GM19025 (cell line): ENCODE results near the gene CLDN15.

Experiments
- ATAC-seq: cut with Tn5 transposase; IDR thresholded peaks from one replicate; pipeline ENCODE4 v1.9.1; 2021; ENCODE audit warnings: mild to moderate bottlenecking, low read depth, moderate library complexity; ENCODE audit not compliant: unreplicated experiment

CLDN15 gene

GRCh38 chr7:101244375-101245146 is 7.0 kb upstream of the CLDN15 start, which contains the start of gene FIS1:
Gene FIS1 (minus strand): TSS chr7:101245081. CDS start chr7:101245004, 77 bp downstream.
- peak; percentile 92 for ATAC-seq

DNA sequence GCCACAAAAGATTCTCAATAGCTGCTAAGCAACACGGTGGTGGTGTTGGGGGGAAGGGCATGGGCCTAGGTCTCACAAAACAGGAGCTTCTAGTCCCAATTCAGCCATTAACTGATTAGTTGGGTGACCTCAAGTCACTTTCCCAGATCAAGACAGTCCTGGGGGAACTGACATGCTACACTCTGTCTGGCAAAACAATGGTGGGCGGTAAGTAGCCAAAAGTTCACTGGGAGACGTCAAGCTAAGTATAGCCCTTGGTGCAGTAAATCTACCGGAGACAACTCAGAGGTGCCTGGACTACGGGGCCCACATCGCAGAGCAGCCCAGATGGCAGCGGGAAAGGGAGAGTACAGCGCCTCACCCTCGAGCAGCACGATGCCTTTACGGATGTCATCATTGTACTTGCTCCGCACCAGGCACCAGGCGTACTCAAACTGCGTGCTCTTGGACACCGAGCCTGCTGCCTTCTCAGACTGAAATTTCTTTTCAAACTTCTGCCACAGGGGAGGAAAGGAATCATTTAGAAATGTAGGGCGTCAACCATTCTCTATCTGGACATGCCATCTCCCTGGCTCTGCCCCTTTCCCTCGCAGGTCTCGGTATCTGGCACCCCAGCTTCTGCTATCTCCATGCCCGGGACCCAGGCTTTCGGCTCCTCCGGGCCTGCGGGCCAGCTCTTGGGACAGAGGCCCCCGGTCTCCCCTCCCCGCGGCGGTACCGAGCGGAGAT is 6.2 kb upstream of the CLDN15 start:
- no peak for ATAC-seq

DNA sequence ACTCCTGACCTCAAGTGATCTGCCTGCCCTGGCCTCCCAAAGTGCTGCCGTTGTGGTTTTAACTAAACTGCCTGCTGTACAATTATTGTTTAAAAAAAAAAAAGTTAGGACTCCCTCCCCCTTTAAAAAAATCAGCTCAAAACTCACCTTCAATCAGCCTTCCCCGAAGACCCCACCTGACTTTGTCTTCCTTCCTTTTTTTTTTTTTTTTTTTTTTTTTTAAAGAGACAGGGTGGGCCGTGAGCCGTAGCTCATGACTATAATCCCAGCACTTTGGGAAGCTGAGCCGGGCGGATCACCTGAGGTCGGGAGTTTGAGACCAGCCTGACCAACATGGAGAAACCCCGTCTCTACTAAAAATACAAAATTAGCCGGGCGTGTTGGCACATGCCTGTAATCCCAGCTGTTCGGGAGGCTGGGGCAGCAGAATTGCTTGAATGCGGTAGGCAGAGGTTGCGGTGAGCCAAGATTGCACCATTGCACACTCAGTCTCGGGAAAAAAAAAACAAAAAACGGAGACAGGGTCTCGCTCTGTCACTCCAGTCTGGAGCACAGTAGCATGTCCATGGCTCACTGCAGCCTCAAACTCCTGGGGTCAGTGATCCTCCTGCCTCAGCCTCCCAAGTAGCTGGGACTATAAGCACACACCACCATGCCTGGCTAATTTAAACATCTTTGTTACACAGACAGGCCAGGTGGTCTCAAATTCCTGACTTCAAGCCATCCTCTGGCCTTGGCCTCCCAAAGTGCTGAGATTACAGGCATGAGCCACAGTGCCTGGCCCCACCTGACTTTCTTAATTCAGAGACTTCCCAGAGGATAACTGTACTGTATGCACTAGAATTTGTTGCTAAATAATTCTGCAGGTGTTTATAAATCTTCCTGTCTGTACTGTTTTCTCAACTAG is 4.1 kb upstream of the CLDN15 start:
- ATAC-seq, result no peak

DNA sequence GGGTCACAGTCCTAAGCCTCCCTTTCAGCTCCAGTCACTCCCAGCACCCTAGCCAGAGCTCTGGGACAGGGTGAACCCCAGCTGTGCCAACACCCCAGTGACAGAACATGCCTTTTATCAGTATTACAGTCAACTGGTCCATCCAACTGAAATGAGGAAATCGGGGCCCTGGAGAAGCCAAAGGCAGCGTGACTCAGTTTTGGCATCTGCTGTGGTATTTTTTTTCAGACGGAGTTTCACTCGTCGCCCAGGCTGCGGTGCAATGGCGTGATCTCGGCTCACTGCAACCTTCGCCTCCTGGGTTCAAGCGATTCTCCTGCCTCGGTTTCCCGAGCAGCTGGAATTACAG is 3.4 kb upstream of the CLDN15 start:
- no peak for ATAC-seq

DNA sequence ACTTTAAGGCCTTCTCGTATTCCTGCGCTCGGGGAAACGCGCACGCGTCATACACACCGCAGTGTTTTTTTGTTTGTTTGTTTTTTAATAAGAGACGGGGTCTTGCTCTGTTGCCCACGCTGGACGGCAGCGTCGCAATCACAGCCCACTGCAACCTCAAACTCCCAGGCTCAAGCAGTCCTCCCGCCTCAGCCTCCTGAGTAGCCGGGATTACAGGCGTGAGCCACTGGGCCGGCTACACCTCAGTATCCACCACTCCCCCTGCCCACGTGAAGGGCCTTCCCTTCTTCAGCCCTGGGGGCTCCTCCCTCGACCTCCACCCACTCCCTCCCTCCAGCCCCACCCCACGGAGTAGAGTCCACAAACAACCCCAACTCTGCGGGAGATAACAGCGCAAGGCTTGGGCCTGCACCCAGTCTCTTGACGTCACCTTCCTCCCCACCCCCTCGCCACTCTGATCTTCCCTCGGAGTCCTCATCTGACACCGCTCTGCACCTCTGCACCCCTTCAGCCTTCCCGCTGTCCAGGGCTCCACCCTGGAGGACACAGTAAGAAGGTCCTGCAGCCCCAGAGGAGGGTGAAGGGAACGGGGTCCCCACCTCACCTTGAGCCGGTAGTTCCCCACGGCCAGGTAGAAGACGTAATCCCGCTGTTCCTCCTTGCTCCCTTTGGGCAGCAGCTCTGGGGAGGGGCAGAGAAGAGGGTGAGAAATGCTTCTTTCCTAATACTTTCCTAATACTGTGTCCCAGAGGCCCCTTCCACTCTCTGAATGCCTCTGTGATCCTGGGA is 2.8 kb upstream of the CLDN15 start:
- no peak for ATAC-seq

DNA sequence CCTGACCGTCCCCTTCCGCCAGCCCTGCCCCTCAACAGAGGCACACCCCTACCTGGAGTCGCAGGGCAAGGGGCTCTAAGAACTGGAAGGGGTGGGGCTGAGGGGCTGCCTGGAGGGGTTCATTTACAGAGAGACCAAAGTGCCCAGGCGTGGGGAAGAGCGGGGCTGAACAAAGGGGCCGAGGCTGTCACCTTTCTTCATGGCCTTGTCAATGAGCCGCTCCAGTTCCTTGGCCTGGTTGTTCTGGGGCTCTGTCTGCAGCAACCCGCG is 2.3 kb upstream of the CLDN15 start:
- no peak for ATAC-seq

DNA sequence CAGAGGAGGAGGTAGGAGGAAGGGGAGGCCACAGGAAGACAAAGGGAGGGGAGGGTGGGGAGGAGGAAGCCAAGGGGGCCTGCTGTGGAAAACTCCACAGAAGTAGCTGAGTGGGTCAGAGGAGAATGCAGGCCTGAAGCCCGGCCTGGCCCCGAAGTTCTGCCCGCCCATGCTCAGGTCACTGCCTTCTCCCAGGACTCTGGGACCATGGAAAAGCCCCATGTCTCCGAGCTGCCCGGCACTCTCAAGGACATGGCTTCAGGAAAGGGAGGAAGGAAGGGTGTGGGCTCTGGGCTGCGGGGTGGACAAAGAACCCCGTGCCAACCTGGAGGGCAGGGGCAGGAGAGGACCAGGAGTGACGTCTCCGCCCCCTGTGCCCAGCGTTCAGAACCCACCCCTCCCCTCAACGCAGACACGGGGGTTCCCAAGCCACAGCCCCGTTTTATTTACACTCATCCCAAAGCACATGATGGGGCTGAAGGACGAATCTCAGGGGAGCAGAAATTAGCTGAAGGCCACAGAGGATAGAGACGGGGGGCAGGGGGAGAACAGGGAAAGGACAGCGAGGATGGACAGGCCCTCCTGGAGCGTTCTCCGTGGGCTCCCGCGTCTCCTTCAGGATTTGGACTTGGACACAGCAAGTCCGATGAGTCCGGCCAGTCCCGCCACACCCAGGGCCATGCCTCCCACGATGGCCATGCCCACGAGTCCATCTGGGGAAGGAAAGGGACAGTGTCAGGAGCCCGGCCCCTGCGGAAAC is 1.8 kb upstream of the CLDN15 start:
- no peak for ATAC-seq

GRCh38 chr7:101238226-101239182 is 902 bp upstream of the CLDN15 start:
- no peak for ATAC-seq

DNA sequence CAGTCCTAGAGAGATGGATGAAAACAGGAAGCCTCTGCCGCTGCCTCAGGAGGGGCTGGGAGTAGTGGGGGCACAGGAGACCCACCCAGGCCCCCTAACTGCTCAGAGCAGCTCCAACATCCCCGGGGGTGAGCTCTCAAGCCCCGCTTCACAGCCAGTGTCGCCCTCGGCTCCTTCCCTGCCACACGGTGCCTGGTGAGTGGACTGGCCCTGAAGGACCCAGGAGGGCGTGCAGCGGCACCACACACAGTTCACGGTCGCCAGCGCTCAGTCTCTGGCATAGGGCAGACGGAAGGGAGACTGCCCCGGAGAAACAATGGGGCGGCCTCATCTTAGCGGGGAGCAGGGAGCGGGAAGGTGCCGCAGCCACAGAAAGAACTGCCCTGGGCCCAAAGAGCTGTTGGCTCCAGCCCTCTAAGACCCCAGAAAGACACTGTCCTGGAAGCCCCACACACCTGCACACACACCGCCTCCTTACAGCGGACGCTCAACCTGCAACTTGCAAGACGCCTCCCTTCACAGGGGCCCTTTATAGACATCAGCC is 1.2 kb downstream of the CLDN15 start:
- ATAC-seq, result no peak

GRCh38 chr7:101235522-101235921 is 2.1 kb downstream of the CLDN15 start:
- no peak for ATAC-seq

- ATAC-seq, result no peak
Observed at GRCh38 chr7:101235050-101235449, 2.6 kb downstream of the CLDN15 start.

DNA sequence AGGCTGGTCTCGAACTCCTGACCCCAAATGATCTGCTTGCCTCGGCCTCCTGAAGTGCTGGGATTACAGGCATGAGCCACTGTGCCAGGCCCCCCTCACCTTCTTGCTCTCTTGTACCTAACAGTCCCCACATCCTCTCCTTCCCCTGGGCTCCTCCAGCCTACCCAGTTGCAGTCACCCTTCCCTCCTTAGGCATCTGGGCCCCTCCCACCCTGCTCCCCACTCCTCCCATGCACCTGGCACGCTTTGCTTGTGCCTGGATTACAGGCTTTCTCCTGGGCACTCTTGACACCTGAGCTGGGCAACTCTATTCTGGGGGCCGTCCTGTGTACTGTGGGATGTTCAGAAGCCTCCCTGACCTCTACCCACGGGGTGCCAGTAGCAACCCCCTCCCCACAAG is 3.0 kb downstream of the CLDN15 start:
- ATAC-seq, result no peak

DNA sequence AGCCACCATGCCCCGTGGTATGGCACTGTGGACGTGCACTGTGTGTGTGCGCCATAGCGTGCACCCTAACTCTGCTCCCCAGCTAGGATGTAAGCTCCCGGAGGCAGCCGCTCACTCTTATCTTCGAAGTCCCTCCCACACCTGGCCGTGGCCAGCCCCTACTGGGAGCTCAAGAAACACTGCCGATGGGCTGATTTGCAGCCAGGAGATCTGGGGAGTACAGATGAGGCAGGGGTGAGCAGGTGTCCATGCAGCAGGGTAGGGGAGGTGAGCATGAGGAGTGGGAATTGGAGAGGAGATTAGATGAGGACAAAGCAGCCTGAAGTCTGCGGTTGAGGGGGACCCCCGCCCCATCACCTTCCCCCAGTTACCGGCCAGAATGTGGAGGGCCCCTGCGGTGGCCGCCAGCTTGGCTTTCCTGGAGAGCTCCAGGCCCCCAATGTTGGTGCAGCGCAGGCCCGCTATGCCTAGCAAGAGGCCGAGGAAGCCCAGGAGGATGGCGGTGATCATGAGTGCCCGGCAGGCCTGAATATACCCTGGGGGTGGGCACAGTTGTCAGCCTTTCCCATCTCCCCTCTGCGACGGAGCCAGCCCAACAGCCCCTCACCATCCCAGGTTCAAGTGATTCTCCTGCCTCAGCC is 3.6 kb downstream of the CLDN15 start:
- ATAC-seq, result no peak

DNA sequence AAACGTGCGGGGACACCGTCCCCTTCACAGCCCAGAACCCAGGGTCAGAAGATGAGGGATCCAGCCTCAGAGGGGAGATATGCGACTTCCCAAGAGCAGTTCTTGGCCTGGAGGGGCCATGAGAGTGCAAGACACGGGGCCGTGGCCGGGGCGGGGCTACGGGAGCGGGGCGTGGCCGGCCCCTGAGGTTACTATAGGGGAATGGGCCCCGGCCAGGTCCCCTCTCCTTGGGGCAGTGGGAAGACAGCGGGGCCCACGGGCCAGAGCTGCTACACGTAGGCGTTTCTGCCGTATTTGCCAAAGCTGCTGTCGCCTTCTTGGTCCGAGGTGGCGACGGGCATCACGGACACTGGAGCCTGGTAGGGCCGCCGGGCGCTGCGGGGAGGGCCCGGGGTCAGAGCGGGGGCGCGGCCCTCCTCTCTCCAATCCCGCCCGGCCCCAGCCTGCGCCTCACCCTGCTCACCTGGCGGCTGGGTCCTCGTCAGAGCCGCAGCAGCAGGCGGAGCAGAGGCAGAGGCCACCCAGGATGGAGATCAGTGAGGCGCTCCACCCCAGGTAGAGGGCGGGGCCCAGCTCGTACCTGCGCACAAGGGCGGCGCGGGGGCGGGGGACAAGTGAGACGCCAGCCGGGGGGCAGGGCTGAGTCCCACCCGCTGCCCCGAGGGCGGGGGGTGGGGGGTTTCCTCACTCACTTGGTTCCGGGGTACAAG is 5.3 kb downstream of the CLDN15 start:
- ATAC-seq, result no peak

DNA sequence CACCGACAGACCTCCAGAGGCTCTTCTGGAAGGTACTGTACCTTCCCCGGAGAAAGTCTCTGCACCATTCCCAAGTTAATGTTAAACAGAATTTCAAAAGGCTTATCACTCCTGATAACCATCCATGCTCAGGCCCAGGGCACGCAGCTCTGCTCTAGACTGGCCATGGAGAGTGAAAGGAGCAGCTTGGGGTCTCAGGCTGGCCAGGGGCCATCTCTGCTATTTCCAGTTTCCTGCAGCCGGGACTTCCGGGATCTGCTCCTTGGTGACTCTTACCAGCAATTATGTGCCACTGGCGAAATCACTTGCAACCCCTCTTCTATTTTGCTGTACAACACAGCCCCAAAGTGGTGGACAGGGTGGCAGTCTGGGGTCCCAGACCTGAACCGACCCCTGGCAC is 6.0 kb downstream of the CLDN15 start:
- ATAC-seq, result no peak

GRCh38 chr7:101226721-101227120 is 10.9 kb downstream of the CLDN15 start:
- no peak for ATAC-seq

- no peak for ATAC-seq
Observed at GRCh38 chr7:101225650-101226049, 12.0 kb downstream of the CLDN15 start.
